CD4-positive, alpha-beta T cell treated with Interferon gamma for 1 hour (primary cell): Measurements from ENCODE around the gene BCL6B.
A peak's percentile ranks its signal among the peaks of the same experiment; 100 is the strongest.

Experiments
- DNase-seq: peaks from one replicate; pipeline ENCODE4 v3.0.0-alpha.2; 2020

BCL6B gene

DNA sequence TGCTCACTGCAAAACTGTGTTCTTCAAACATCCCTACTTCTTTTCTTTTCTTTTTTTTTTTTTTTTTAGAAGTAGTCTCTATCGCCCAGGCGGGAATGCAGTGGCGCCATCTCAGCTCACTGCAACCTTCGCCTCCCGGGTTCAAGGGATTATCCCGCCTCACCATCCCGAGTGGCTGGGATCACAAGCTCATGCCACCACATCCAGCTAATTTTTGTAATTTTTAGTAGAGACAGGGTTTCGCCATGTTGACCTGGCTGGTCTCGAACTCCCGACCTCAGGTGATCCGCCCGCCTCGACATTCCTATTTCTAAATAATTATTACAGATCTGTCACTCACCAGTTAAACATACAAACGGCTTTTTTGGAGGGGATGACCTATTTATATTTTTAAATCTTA is 11.4 kb upstream of the BCL6B start:
- DNase-seq, result no peak

DNA sequence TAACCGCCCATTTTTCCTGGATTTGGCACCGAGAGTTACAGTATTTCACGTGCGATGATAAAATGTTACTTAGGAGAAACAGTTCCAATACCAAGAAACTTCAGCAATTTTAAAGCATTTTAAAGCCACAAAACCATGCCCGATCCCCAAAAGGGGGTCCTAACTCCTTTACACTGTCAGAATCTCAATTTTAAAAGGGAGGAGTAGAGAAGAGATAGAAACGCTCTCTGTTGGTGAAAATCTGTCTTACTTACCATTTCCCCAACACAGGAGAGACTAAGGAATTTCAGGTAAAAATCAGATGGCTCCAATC is 11.0 kb upstream of the BCL6B start:
- DNase-seq, result no peak

GRCh38 chr17:7014261-7014994 is 8.4 kb upstream of the BCL6B start:
- DNase-seq, result peak; percentile 99

DNA sequence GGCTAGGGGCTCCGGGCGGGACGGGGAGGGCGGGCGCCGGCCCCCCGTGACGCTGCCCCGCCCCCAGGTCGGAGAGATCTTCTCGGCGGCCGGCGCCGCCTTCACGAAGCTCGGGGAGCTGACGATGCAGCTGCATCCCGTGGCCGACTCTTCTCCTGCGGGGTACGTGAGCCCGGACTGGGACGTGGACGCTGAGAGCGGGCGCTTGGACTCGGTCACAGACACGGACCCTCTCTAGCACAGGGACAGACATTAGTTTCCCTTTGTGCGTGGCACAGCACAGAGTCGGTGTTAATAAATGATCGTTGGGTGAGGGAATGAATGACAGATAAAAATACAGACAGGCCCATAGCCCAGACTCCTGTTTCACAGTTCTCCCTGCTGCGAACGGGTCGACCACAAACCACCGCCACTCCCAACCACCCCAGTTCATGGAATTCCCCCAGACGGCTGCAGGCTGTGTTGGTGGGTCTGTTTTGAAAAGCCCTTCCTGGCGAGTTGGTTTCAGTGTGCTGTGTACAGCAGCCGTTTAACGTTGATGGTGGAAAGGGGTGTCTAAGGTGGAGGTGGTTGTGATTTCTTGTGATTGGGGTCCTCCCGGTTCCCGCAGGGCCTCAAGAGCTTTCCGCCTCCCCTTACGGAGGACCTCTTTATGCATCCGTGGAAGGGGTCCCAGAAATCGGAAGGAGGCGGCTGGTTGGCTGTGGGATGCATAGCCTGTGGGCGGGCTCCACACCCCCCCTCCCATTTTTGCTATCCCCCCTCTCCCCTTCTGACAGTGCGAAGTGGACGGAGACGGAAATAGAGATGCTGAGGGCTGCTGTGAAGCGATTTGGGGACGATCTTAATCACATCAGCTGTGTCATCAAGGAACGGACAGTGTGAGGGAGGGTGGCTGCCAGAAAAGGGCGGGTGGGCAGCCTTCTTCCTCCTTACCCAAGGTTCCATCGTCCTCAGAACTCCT is 7.6 kb upstream of the BCL6B start:
- peak; percentile 91 for DNase-seq

- no peak for DNase-seq
These were observed 6.4 kb upstream of the BCL6B start for GRCh38 chr17:7016418-7016817.

GRCh38 chr17:7016886-7017826 is 5.7 kb upstream of the BCL6B start:
- DNase-seq, result no peak

DNA sequence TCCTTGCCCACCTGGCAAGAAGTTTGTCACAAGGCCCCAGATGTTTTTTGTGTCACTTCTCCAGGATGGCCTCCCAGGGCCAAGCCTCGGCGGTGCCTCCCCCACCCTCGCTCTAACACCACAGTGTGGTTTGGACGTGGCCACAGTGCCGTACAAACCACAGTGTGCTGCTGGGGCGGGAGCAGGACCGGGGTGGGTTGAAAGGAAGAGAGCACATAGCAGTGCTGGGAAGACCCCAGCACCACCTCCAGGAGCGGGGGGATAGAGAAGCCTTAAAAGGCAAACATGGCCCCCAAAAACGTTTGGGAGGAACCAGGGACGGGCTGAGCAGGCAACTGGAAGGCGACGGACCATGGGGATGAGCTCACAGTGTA is 5.0 kb upstream of the BCL6B start:
- peak; percentile 25 for DNase-seq

- no peak for DNase-seq
These were observed 4.4 kb upstream of the BCL6B start for GRCh38 chr17:7018331-7018964.

- no peak for DNase-seq
These were observed 3.5 kb upstream of the BCL6B start for GRCh38 chr17:7019367-7019766.

- DNase-seq, result no peak
These were observed 2.9 kb upstream of the BCL6B start for GRCh38 chr17:7019839-7020519.

GRCh38 chr17:7020894-7021664 is 1.8 kb upstream of the BCL6B start:
- no peak for DNase-seq

DNA sequence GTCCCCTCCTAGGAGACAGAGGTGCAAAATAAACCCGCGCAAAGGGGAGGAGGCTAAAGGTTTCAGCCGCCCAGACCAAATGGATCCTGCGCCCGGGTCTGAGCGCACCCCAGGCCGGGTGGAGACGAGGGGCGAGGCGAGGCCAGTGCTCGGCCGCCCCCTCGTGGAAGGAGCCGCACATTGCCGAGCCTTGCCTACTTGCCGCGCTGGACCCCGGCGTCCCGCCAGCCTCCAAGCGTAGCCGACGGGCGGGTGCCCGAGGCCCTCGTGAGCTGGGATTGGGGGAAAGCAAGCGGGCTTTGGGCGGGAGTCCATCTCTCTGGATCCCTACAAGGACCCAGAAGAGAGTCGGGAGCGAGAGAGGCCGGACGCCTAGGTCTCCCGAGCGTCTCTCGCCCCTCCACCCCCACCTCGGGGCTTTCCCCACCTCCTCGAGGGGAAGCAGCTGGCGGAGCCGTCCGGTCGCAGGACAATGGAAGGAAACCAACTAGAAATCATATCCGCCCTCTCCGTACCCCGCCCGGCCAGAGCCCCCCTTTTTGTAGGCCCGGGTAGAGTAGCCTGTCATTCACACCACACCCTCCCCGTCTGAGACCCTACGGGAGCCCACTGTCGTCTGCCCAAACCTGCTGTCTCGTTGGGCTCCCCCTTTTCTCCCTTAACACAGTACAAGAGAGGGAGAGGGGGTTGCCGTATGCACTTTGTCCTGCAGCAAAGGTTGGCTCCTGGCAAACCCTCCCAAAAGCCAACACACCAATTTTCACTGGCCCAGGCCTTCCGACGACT is 664 bp upstream of the BCL6B start:
- peak; percentile 81 for DNase-seq

- peak; percentile 97 for DNase-seq
These were observed 939 bp downstream of the BCL6B start for GRCh38 chr17:7023576-7024401.

DNA sequence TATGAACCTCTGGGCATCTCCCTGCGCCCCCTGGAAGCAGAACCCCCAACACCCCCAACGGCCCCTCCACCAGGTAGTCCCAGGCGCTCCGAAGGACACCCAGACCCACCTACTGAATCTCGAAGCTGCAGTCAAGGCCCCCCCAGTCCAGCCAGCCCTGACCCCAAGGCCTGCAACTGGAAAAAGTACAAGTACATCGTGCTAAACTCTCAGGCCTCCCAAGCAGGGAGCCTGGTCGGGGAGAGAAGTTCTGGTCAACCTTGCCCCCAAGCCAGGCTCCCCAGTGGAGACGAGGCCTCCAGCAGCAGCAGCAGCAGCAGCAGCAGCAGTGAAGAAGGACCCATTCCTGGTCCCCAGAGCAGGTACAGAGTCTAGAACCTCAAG is 1.5 kb downstream of the BCL6B start:
- DNase-seq, result no peak

DNA sequence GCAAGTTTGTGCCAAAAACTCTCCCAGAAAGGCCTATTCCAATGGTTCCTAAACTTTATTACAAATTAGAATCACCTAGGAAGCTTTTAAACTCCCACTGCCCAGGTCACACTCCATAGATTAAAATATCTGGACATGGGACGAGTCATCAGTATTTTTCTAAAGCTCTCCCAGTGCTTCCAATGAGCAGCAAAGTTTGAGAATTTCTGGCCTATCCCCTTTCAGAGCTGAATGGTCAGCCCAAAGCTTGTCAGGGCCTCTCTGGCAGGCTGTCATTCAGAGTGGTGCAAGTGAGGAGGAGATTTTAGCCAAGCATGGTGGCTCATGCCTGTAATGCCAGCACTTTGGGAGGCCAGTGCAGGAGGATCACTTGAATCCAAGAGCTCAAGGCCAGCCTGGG is 2.4 kb downstream of the BCL6B start:
- no peak for DNase-seq

- DNase-seq, result no peak
These were observed 3.7 kb downstream of the BCL6B start for GRCh38 chr17:7026471-7027115.

DNA sequence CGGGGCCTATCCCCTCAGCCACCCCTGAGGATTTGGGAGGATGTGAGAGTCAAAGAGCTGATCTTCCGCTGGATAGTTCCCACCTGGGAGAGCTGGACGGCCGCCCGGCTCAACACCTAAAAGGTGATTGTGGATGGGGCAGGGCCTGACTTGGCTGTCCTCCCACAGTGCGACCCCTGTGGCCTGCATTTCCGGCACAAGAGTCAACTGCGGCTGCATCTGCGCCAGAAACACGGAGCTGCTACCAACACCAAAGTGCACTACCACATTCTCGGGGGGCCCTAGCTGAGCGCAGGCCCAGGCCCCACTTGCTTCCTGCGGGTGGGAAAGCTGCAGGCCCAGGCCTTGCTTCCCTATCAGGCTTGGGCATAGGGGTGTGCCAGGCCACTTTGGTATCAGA is 4.5 kb downstream of the BCL6B start:
- no peak for DNase-seq

GRCh38 chr17:7029096-7029495 is 6.2 kb downstream of the BCL6B start:
- no peak for DNase-seq

GRCh38 chr17:7029659-7030058 is 6.8 kb downstream of the BCL6B start:
- DNase-seq, result peak; percentile 40
